PC-3 (cell line): ENCODE measurements around the gene RENBP. TPM values are rescaled to one million over a fixed set of nuclear protein-coding genes. Genes with fewer than 3 reads are reported as not detected.

Experiments used
- ATAC-seq: fragments of 200-7000 bp; cut with Tn5 transposase; 2 replicates; pipeline ENCODE4 v1.9.1; 2020; ENCODE audit warnings: mild to moderate bottlenecking, moderate library complexity
- BruUV-seq: library from RNA; stranded (reverse); fragments of 400-500 nt; replicated peaks from 2 replicates; lab custom pipeline; 2021; lab: Mats Ljungman, UMichigan
- CTCF ChIA-PET: fragments of 300-600 bp; sonication (Branson Sonifier 250); formaldehyde crosslinking; loops from one replicate; lab custom pipeline; 2022; ENCODE audit warnings: antibody characterized with exemption; lab: Charles Lee
- POLR2A ChIA-PET: fragments of 300-600 bp; sonication (Branson Sonifier 250); formaldehyde crosslinking; loops from one replicate; lab custom pipeline; 2022; ENCODE audit warnings: antibody characterized with exemption; ENCODE audit not compliant: unreplicated experiment; lab: Charles Lee
- DNase-seq: peaks from one replicate; pipeline ENCODE4 v3.0.0-alpha.2; 2015
- H2AFZ ChIP-seq: fragments of 300-600 bp; sonication (generic); 2 replicates; pipeline ENCODE4 v1.6.0; 2016; ENCODE audit warnings: antibody characterized with exemption, low read length
- H3F3A ChIP-seq: fragments of 300-600 bp; sonication (generic); one replicate; pipeline ENCODE4 v1.6.0; 2017; ENCODE audit warnings: antibody characterized with exemption, low read length, control low read depth, mild to moderate bottlenecking; ENCODE audit not compliant: unreplicated experiment
- H3K27ac ChIP-seq: fragments of 300-600 bp; sonication (generic); 2 replicates; pipeline ENCODE4 v1.5.1; 2016; ENCODE audit warnings: mild to moderate bottlenecking, low read length
- H3K27me3 ChIP-seq: fragments of 300-600 bp; sonication (generic); 2 replicates; pipeline ENCODE4 v1.6.1; 2016; ENCODE audit warnings: low read length, mixed read lengths
- H3K36me3 ChIP-seq: fragments of 300-600 bp; sonication (generic); 2 replicates; pipeline ENCODE4 v1.6.1; 2016; ENCODE audit warnings: low read depth, mixed run types, low read length, mixed read lengths
- H3K4me1 ChIP-seq: fragments of 300-600 bp; sonication (generic); 2 replicates; pipeline ENCODE4 v1.5.1; 2016; ENCODE audit warnings: low read length; ENCODE audit not compliant: insufficient read depth
- H3K4me2 ChIP-seq: fragments of 300-600 bp; sonication (generic); 2 replicates; pipeline ENCODE4 v1.6.0; 2016; ENCODE audit warnings: low read length
- H3K4me3 ChIP-seq: fragments of 300-600 bp; sonication (generic); 2 replicates; pipeline ENCODE4 v1.5.1; 2016; ENCODE audit warnings: mild to moderate bottlenecking, low read length, mixed read lengths
- H3K79me2 ChIP-seq: fragments of 300-600 bp; sonication (generic); 2 replicates; pipeline ENCODE4 v1.6.1; 2017; ENCODE audit warnings: low read length, mixed read lengths
- H3K9ac ChIP-seq: fragments of 300-600 bp; sonication (generic); 2 replicates; pipeline ENCODE4 v1.6.0; 2016; ENCODE audit warnings: mild to moderate bottlenecking, low read length
- H3K9me2 ChIP-seq: fragments of 300-600 bp; sonication (generic); replicated peaks from 2 replicates; pipeline ENCODE4 v1.6.1; 2016; ENCODE audit warnings: mixed run types, low read length, mixed read lengths
- H3K9me3 ChIP-seq: fragments of 300-600 bp; sonication (generic); 2 replicates; pipeline ENCODE4 v1.6.1; 2016; ENCODE audit warnings: low read length, mixed read lengths
- H4K20me1 ChIP-seq: fragments of 300-600 bp; sonication (generic); 2 replicates; pipeline ENCODE4 v1.6.1; 2016; ENCODE audit warnings: low read length, mixed read lengths
- CTCF ChIP-seq: fragments of 300-600 bp; sonication (generic); conservative IDR thresholded peaks from 2 replicates; pipeline ENCODE4 v1.5.1; 2017; ENCODE audit warnings: antibody characterized with exemption, low read depth, mild to moderate bottlenecking, low read length
- EZH2phosphoT487 ChIP-seq: fragments of 300-600 bp; sonication (generic); IDR thresholded peaks from 2 replicates; pipeline ENCODE4 v1.6.1; 2018; ENCODE audit warnings: mild to moderate bottlenecking, antibody characterized with exemption, low read length, borderline replicate concordance
- intact Hi-C: fragments of 100-400 bp; cut with micrococcal nuclease; formaldehyde crosslinking; loops from 2 replicates; pipeline ENCODE4 v1.9.0; 2023
- total RNA-seq: library from RNA; depleted of rRNA; stranded (reverse); fragments of >200 nt; gene quantifications from 2 replicates; pipeline ENCODE4 v1.2.3, GENCODE V29; 2014

The RENBP gene
- total RNA-seq, 1 experiment from 2014 or later: not detected

- no peak overlapping the region for H3K27ac ChIP-seq
- intact Hi-C loops: no loop called here
- DNase-seq (no peak), ATAC-seq (no peak)
- no peaks in the 10 kb centered on the region for H3K9me2 ChIP-seq
- CTCF ChIA-PET: interaction anchor here (0.6 kb wide), 1 partner anchor 24 kb away, joined by 3 read pairs; no protein-coding TSS in a partner anchor
- POLR2A ChIA-PET: no interaction called here
- no peaks in the 10 kb centered on the region for H3K9me3 ChIP-seq
- no peak overlapping the region for H3K9ac ChIP-seq
- no peak for TF ChIP-seq EZH2phosphoT487
- H4K20me1 ChIP-seq: no peaks in the 10 kb centered on the region
- no peak overlapping the region for H3K4me3 ChIP-seq
- no peak overlapping the region for H3K4me2 ChIP-seq
- H2AFZ ChIP-seq: no peak overlapping the region
- H3K36me3 ChIP-seq: no peaks in the 10 kb centered on the region
- no peaks in the 10 kb centered on the region for H3F3A ChIP-seq
- no TSS peak for BruUV-seq
- H3K27me3 ChIP-seq: no peaks in the 10 kb centered on the region
- H3K4me1 ChIP-seq: no peaks in the 10 kb centered on the region
- H3K79me2 ChIP-seq: no peaks in the 10 kb centered on the region
Observed at GRCh38 chrX:153908219-153908860, 36.1 kb downstream of the RENBP start.

- TF ChIP-seq CTCF (no peak), EZH2phosphoT487 (no peak)
- H3K9me3 ChIP-seq: no peaks in the 10 kb centered on the region
- H3K9ac ChIP-seq: no peak overlapping the region
- H3K79me2 ChIP-seq: no peaks in the 10 kb centered on the region
- H3F3A ChIP-seq: no peaks in the 10 kb centered on the region
- no peak for ATAC-seq
- no peak overlapping the region for H3K4me2 ChIP-seq
- no peak overlapping the region for H3K27ac ChIP-seq
- no peak for DNase-seq
- no peaks in the 10 kb centered on the region for H3K9me2 ChIP-seq
- H3K36me3 ChIP-seq: no peaks in the 10 kb centered on the region
- H3K4me1 ChIP-seq: peaks cover 2% of the 10 kb centered on the region; the same call in 1 of the 2 replicates
- BruUV-seq: no TSS peak
- H3K4me3 ChIP-seq: no peak overlapping the region
- no peaks in the 10 kb centered on the region for H4K20me1 ChIP-seq
- CTCF ChIA-PET: interaction anchor here (0.6 kb wide), 1 partner anchor 17 kb away, joined by 3 read pairs; no protein-coding TSS in a partner anchor
- no peaks in the 10 kb centered on the region for H3K27me3 ChIP-seq
- H2AFZ ChIP-seq: no peak overlapping the region
- POLR2A ChIA-PET: no interaction called here
- intact Hi-C loops: no loop called here
Observed at GRCh38 chrX:153907456-153907855, 37.0 kb downstream of the RENBP start.

GRCh38 chrX:153906126-153906917, 38.1 kb downstream of the RENBP start:
- Histone ChIP-seq H3K4me2 (no peak overlapping the region), H3K36me3 (no peaks in the 10 kb centered on the region), H2AFZ (no peak overlapping the region), H3K27me3 (no peaks in the 10 kb centered on the region), H3K9me2 (no peaks in the 10 kb centered on the region), H3K27ac (no peak overlapping the region), H3F3A (no peaks in the 10 kb centered on the region), H3K79me2 (no peaks in the 10 kb centered on the region), H3K9me3 (no peaks in the 10 kb centered on the region), H3K4me1 (peaks cover 6% of the 10 kb centered on the region; the same call in 1 of the 2 replicates), H3K9ac (no peak overlapping the region), H4K20me1 (no peaks in the 10 kb centered on the region), H3K4me3 (no peak overlapping the region)
- BruUV-seq: no TSS peak
- no peak for TF ChIP-seq CTCF
- POLR2A ChIA-PET: no interaction called here
- CTCF ChIA-PET: no interaction called here
- no peak for DNase-seq
- no peak for ATAC-seq
- intact Hi-C loops: no loop called here
